Stimulated activated CD4-positive, alpha-beta T cell treated with anti-CD3 and anti-CD28 coated beads, Interleukin-15, amount 100 ng/mL, for 1 hour (primary cell): Measurements from ENCODE around the gene PRKN.
"Not testable (repeated sequence)": the region's sequence is repeated elsewhere in the genome, so short reads cannot be mapped to it uniquely, and the experiment has no call there.

ENCODE experiments used
- DNase-seq, 2 donors: peaks; one replicate each; pipeline ENCODE4 v3.0.0-alpha.2; 2020; ENCODE audit warnings: low read depth in 1 of 2, low spot score in 1 of 2

PRKN gene

GRCh38 chr6:162541019-162541601 is 186.5 kb downstream of the PRKN start:
- DNase-seq = no peak

DNA sequence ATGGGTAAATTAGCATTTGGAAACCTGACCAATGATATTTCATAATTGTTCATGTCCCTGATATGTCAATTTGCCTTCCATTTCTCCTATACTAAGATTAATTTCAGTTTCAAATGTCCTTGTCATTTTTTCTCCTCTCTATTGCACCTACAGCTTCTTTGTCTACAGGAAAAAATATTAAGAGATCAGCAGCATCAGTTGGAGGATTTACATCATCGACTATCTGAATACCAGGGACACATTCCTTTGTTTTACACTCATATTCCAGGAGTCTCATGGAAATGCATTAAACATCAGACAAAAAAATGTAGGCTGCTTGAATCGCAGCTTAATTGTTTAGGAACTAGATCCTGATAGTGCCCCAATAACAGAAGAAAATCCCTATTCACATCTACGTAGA is 188.2 kb downstream of the PRKN start:
- no peak for DNase-seq

- DNase-seq = no peak
These were observed 188.9 kb downstream of the PRKN start for GRCh38 chr6:162538643-162539064.

DNA sequence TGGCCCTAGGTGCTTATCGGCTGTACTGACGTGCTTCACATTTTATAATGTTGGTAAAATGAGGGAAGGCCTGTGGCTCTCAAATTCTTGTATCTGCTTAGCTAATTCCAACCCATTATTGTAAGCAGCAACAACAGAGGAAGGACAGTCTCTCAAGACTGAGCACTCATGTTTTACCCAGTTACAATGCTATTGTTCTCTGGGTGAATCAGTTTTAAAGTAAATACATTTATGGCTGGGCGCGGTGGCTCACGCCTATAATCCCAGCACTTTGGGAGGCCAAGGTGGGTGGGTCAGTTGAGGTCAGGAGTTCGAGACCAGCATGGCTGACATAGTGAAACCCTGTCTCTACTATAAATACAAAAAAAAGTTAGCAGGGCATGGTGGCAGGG is 194.6 kb downstream of the PRKN start:
- DNase-seq = no peak

GRCh38 chr6:162532283-162533008 is 195.1 kb downstream of the PRKN start:
- no peak for DNase-seq

GRCh38 chr6:162531391-162531790 is 196.2 kb downstream of the PRKN start:
- DNase-seq = not testable (repeated sequence)

- DNase-seq = no peak
These were observed 199.0 kb downstream of the PRKN start for GRCh38 chr6:162528538-162528937.

DNA sequence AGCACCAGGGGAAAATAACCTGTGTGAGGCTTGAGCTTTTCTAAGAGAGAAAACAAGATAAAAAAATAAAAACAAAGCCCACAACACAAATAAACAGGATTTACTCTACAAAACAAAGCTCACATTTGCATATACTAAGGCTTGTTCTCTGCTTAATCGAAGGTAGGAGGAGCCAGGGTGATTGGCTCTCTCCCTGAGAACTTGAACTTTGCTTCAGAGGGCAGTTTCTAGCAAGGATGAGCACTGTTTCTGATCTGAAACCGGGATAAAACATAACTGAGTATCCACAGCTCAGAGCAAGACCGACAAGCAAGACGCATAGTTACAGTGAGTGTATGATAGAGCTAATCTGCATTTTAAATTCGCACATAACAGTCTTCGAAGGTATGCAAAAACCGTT is 200.6 kb downstream of the PRKN start:
- DNase-seq = no peak

- DNase-seq = no peak
These were observed 202.4 kb downstream of the PRKN start for GRCh38 chr6:162525181-162525580.

GRCh38 chr6:162512744-162513143 is 214.8 kb downstream of the PRKN start:
- DNase-seq = no peak

GRCh38 chr6:162497389-162497788 is 230.2 kb downstream of the PRKN start:
- DNase-seq = no peak

DNA sequence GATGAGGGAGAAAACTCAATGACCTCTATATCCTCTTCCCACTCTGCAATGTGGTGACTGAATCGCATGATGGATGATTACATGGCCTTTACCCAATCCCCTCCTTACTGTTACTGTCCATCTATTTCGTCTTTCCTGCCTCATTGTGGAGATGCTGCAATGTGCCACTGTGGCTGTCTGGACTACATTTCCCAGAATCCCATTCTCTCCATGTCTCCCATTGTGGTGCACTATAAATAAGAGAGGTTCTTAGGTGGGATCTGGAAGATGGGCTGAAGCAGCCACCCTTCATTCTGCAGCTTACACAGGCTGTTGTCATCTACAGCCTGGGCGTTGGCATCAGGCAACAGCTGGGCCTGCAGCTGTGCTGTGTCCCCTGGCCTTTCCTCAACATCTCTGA is 233.6 kb downstream of the PRKN start:
- no peak for DNase-seq

DNA sequence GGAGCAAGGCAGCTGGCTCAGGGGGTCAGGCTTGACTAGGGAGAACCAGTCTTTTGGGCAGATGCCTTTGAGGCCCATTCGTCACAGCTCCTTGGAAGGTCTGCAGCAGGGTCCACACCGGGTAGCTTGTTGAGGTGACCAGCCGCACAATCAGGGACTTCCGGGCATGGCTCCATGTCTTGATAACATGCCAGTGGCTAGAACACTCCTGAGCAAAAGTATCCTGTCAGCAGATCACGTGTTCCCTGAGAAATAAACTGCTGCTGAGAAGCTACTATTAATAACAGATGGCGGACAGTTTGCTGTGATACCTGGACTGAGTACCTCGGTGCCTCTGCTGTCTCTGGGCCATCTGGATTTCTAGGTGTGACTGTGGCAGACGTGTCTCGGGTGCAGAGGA is 235.9 kb downstream of the PRKN start:
- DNase-seq = no peak

GRCh38 chr6:162489101-162489976 is 238.2 kb downstream of the PRKN start:
- no peak for DNase-seq

GRCh38 chr6:162488444-162488843 is 239.1 kb downstream of the PRKN start:
- no peak for DNase-seq

DNA sequence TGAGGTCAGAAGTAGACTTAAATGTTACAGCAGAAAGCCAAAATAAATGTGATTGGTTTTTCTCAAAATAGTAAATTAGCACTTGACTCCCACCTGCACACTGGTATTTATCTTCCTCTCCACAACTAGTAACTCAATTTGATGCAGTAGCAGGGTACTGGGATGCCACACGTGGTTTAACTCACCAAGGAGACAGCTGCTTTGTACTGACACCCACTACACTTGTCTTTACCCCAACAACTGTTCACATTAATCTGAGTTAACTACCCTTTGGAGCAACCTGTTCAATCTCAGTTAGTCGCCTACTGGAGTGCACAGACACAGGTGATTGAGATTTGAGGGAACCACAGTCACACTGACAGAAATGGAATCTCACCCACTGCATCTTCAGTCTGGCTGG is 242.1 kb downstream of the PRKN start:
- DNase-seq = no peak

DNA sequence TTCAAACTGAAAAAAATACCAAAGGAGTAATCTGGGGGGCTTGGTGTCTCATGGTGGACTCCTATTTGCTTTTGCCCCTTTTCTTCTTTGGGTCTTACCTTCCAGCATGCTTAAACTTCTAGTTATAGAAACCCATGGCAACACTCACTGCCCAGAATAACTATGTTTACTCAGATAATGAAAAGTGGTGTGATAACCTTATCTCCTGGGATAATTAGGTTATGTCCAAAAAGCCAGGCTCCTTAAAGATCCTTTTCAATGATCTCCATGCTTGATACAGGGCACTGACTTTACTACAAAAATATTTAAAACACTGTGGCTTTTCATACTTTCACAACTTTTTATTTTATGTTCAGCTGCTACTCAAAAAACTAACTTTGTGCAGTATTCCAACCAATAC is 245.6 kb downstream of the PRKN start:
- DNase-seq = no peak

GRCh38 chr6:162481320-162481719 is 246.2 kb downstream of the PRKN start:
- DNase-seq = no peak

GRCh38 chr6:162478192-162478671 is 249.3 kb downstream of the PRKN start:
- DNase-seq = no peak

- DNase-seq = no peak
These were observed 252.8 kb downstream of the PRKN start for GRCh38 chr6:162474722-162475121.

DNA sequence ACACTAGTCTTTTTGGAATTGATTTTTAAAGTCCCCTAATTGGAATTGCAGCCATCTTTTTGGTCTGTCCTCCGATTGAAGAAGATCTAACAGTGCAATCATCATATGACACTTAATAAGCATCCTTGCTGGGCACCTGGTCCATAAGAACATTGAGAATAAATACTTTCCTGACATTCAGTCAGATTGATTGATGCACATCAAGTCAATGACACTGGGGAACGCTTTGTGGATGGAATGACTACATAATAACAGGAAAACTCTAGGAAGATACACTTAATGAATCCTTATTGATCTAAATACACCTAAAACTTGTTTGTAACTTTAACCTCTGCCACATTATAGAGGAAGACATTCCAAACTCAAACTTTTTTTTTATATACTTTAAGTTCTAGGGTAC is 255.7 kb downstream of the PRKN start:
- no peak for DNase-seq

DNA sequence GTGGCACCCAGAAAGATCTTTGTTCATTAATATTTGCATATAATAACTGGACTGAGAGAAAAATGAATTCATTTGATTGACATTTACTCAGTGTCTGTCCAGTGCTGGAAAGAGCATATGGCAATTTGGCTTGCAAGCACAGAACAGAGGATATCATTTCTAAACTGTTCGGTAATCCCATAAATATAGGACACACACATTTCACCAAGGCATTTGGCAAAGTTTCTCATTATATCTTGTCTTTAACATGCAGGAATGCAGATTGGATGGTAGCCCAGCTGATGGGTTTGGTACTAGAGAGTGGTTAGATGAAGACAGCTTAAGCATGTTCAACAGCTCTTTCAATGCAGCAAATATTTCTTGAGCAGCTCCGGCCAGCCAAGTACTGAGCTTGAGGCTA is 259.2 kb downstream of the PRKN start:
- no peak for DNase-seq
